ENCODE results near the gene EIF5. TPM values are rescaled to one million over a fixed set of nuclear protein-coding genes. Genes with fewer than 3 reads are reported as not detected.

Gene EIF5
- total RNA-seq, 1 donor from 2014 or later: 330 TPM

- Histone ChIP-seq H3K27ac (ENCODE audit: low read depth, low read length) (no peak overlapping the region), H3K9me3 (ENCODE audit: insufficient read depth, low read depth, low read length) (no peaks in the 10 kb centered on the region), H3K27me3 (ENCODE audit: insufficient read depth, low read length) (no peaks in the 10 kb centered on the region), H3K4me3 (ENCODE audit: insufficient read depth, low read depth, low read length) (no peak overlapping the region), H3K4me1 (ENCODE audit: insufficient read depth, low read length) (peaks cover 4% of the 10 kb centered on the region), H3K79me2 (ENCODE audit: insufficient read depth, low read length) (no peaks in the 10 kb centered on the region), H2AFZ (ENCODE audit: low read depth, low read length) (no peak overlapping the region), H3K36me3 (ENCODE audit: insufficient read depth, low read length) (no peaks in the 10 kb centered on the region), H3K4me2 (ENCODE audit: low read length) (no peak overlapping the region), H4K20me1 (ENCODE audit: insufficient read depth, low read length) (no peaks in the 10 kb centered on the region), H3K9ac (ENCODE audit: low read length) (no peak overlapping the region)
- no peak for TF ChIP-seq EZH2 (IDR thresholded peaks at IDR 0.05; ENCODE audit: insufficient read depth, low read length)
- TF ChIP-seq, protein P1, sequence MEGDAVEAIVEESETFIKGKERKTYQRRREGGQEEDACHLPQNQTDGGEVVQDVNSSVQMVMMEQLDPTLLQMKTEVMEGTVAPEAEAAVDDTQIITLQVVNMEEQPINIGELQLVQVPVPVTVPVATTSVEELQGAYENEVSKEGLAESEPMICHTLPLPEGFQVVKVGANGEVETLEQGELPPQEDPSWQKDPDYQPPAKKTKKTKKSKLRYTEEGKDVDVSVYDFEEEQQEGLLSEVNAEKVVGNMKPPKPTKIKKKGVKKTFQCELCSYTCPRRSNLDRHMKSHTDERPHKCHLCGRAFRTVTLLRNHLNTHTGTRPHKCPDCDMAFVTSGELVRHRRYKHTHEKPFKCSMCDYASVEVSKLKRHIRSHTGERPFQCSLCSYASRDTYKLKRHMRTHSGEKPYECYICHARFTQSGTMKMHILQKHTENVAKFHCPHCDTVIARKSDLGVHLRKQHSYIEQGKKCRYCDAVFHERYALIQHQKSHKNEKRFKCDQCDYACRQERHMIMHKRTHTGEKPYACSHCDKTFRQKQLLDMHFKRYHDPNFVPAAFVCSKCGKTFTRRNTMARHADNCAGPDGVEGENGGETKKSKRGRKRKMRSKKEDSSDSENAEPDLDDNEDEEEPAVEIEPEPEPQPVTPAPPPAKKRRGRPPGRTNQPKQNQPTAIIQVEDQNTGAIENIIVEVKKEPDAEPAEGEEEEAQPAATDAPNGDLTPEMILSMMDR (IDR thresholded peaks at IDR 0.05; ENCODE audit: insufficient read depth, low read depth, low read length): no peak
- peaks cover 7% of the 10 kb centered on the region for H3K9me3 Mint-ChIP-seq (ENCODE audit: unreplicated experiment)
- no peak for DNase-seq (ENCODE audit: low read depth)
- no peak for FAIRE-seq
- no peak overlapping the region for H3K4me3 Mint-ChIP-seq (ENCODE audit: unreplicated experiment)
- H3K27ac Mint-ChIP-seq (ENCODE audit: unreplicated experiment): no peak overlapping the region
- peaks cover 8% of the 10 kb centered on the region for H3K27me3 Mint-ChIP-seq (ENCODE audit: low read depth, unreplicated experiment)
- peaks cover 1% of the 10 kb centered on the region for H3K36me3 Mint-ChIP-seq (ENCODE audit: low read depth, unreplicated experiment)
- peaks cover 13% of the 10 kb centered on the region for H3K4me1 Mint-ChIP-seq (ENCODE audit: low read depth, unreplicated experiment)
Measured at GRCh38 chr14:103378038-103378854, 44.2 kb downstream of the EIF5 start.

GRCh38 chr14:103380719-103381377, 46.8 kb downstream of the EIF5 start:
- no peak overlapping the region for H3K4me3 Mint-ChIP-seq (ENCODE audit: unreplicated experiment)

More at GRCh38 chr14:103380719-103381377, 46.8 kb downstream of the EIF5 start:
- peaks cover 8% of the 10 kb centered on the region for H3K27me3 Mint-ChIP-seq (ENCODE audit: low read depth, unreplicated experiment)
- Histone ChIP-seq H3K4me3 (ENCODE audit: insufficient read depth, low read depth, low read length) (no peak overlapping the region), H3K79me2 (ENCODE audit: insufficient read depth, low read length) (peaks cover 6% of the 10 kb centered on the region), H2AFZ (ENCODE audit: low read depth, low read length) (no peak overlapping the region), H3K9me3 (ENCODE audit: insufficient read depth, low read depth, low read length) (no peaks in the 10 kb centered on the region), H3K36me3 (ENCODE audit: insufficient read depth, low read length) (no peaks in the 10 kb centered on the region), H4K20me1 (ENCODE audit: insufficient read depth, low read length) (peaks cover 2% of the 10 kb centered on the region), H3K4me2 (ENCODE audit: low read length) (no peak overlapping the region), H3K27ac (ENCODE audit: low read depth, low read length) (no peak overlapping the region), H3K9ac (ENCODE audit: low read length) (no peak overlapping the region), H3K27me3 (ENCODE audit: insufficient read depth, low read length) (no peaks in the 10 kb centered on the region), H3K4me1 (ENCODE audit: insufficient read depth, low read length) (peaks cover 10% of the 10 kb centered on the region)
- no peak for TF ChIP-seq EZH2 (IDR thresholded peaks at IDR 0.05; ENCODE audit: insufficient read depth, low read length)
- TF ChIP-seq, protein P1 (IDR thresholded peaks at IDR 0.05; ENCODE audit: insufficient read depth, low read depth, low read length): no peak
- DNase-seq (ENCODE audit: low read depth) (no peak), FAIRE-seq (no peak)
- peaks cover 12% of the 10 kb centered on the region for H3K4me1 Mint-ChIP-seq (ENCODE audit: low read depth, unreplicated experiment)
- H3K36me3 Mint-ChIP-seq (ENCODE audit: low read depth, unreplicated experiment): peaks cover 1% of the 10 kb centered on the region
- peaks cover 7% of the 10 kb centered on the region for H3K9me3 Mint-ChIP-seq (ENCODE audit: unreplicated experiment)
- no peak overlapping the region for H3K27ac Mint-ChIP-seq (ENCODE audit: unreplicated experiment)

Data from astrocyte (in vitro differentiated cells and primary cell).